Activated CD8-positive, alpha-beta memory T cell treated with anti-CD3 and anti-CD28 coated beads, Interleukin-2, amount 10 ng/mL, durations not matched to agents 7 days and 5 days (primary cell): ENCODE data around the gene SLC9A9. TPM values are rescaled to one million over a fixed set of nuclear protein-coding genes. Genes with fewer than 3 reads are reported as not detected.

Experiments
- ATAC-seq: fragments of 150-1000 bp; cut with Tn5 transposase; one replicate; pipeline ENCODE4 v1.10.0; 2021; ENCODE audit warnings: moderate library complexity
- CTCF ChIA-PET: fragments of 350-600 bp; sonication (Branson Sonifier 250); formaldehyde crosslinking; loops from one replicate; lab custom pipeline; 2021; ENCODE audit warnings: antibody characterized with exemption; lab: Charles Lee
- DNase-seq: peaks from one replicate; pipeline ENCODE4 v3.0.0-alpha.2; 2020
- H3K27ac Mint-ChIP-seq: one replicate; pipeline ENCODE4 v1.8.0; 2021; ENCODE audit warnings: mild to moderate bottlenecking, mixed read lengths
- H3K27me3 Mint-ChIP-seq: one replicate; pipeline ENCODE4 v1.8.0; 2021; ENCODE audit warnings: mixed read lengths
- H3K36me3 Mint-ChIP-seq: one replicate; pipeline ENCODE4 v1.8.0; 2021; ENCODE audit warnings: mild to moderate bottlenecking, mixed read lengths
- H3K4me1 Mint-ChIP-seq: one replicate; pipeline ENCODE4 v1.8.0; 2021; ENCODE audit warnings: mixed read lengths
- H3K4me3 Mint-ChIP-seq: one replicate; pipeline ENCODE4 v1.8.0; 2021; ENCODE audit warnings: mild to moderate bottlenecking, moderate library complexity, mixed read lengths
- H3K9me3 Mint-ChIP-seq: one replicate; pipeline ENCODE4 v1.8.0; 2022; ENCODE audit warnings: low read depth, mixed read lengths
- total RNA-seq, 2 experiments: library from RNA; stranded (reverse); gene quantifications; one replicate each; pipeline ENCODE4 v1.2.3, GENCODE V29; 2021

Gene SLC9A9
- total RNA-seq, 2 experiments from 2014 or later, result 6.8 to 10.8 TPM

GRCh38 chr3:143382816-143383215 is 465.5 kb downstream of the SLC9A9 start:
- H3K4me3 Mint-ChIP-seq, result no peak overlapping the region
- H3K27ac Mint-ChIP-seq, result no peak overlapping the region
- DNase-seq (no peak), ATAC-seq (no peak)
- no peaks in the 10 kb centered on the region for H3K9me3 Mint-ChIP-seq
- no peaks in the 10 kb centered on the region for H3K4me1 Mint-ChIP-seq
- H3K36me3 Mint-ChIP-seq, result peaks cover 2% of the 10 kb centered on the region
- CTCF ChIA-PET, result no interaction called here
- H3K27me3 Mint-ChIP-seq, result no peaks in the 10 kb centered on the region

- Mint-ChIP-seq H3K9me3 (no peaks in the 10 kb centered on the region), H3K27ac (no peak overlapping the region), H3K36me3 (peaks cover 2% of the 10 kb centered on the region), H3K4me3 (no peak overlapping the region), H3K4me1 (no peaks in the 10 kb centered on the region), H3K27me3 (no peaks in the 10 kb centered on the region)
- CTCF ChIA-PET, result no interaction called here
- ATAC-seq (no peak), DNase-seq (no peak)
Observed at GRCh38 chr3:143380449-143380848, 467.8 kb downstream of the SLC9A9 start.

GRCh38 chr3:143375698-143376097 is 472.6 kb downstream of the SLC9A9 start:
- H3K27me3 Mint-ChIP-seq, result no peaks in the 10 kb centered on the region
- no peak overlapping the region for H3K4me3 Mint-ChIP-seq
- DNase-seq (no peak), ATAC-seq (no peak)
- no peaks in the 10 kb centered on the region for H3K4me1 Mint-ChIP-seq
- CTCF ChIA-PET, result no interaction called here
- no peaks in the 10 kb centered on the region for H3K9me3 Mint-ChIP-seq
- no peaks in the 10 kb centered on the region for H3K36me3 Mint-ChIP-seq
- no peak overlapping the region for H3K27ac Mint-ChIP-seq

- no peak for DNase-seq
- H3K27ac Mint-ChIP-seq, result no peak overlapping the region
- CTCF ChIA-PET, result no interaction called here
Observed at GRCh38 chr3:143367171-143367570, 481.1 kb downstream of the SLC9A9 start.

GRCh38 chr3:143366672-143367071 is 481.6 kb downstream of the SLC9A9 start:
- no peak overlapping the region for H3K27ac Mint-ChIP-seq
- no peaks in the 10 kb centered on the region for H3K9me3 Mint-ChIP-seq
- CTCF ChIA-PET, result no interaction called here
- H3K4me3 Mint-ChIP-seq, result no peak overlapping the region
- H3K4me1 Mint-ChIP-seq, result peaks cover 13% of the 10 kb centered on the region
- ATAC-seq, result no peak
- peaks cover 2% of the 10 kb centered on the region for H3K36me3 Mint-ChIP-seq
- no peak for DNase-seq
- H3K27me3 Mint-ChIP-seq, result no peaks in the 10 kb centered on the region

More at GRCh38 chr3:143367171-143367570, 481.1 kb downstream of the SLC9A9 start:
- H3K27me3 Mint-ChIP-seq, result no peaks in the 10 kb centered on the region
- peaks cover 10% of the 10 kb centered on the region for H3K4me1 Mint-ChIP-seq
- H3K4me3 Mint-ChIP-seq, result no peak overlapping the region
- no peaks in the 10 kb centered on the region for H3K9me3 Mint-ChIP-seq
- H3K36me3 Mint-ChIP-seq, result peaks cover 2% of the 10 kb centered on the region
- no peak for ATAC-seq

GRCh38 chr3:143363949-143364348 is 484.3 kb downstream of the SLC9A9 start:
- no peak overlapping the region for H3K27ac Mint-ChIP-seq
- ATAC-seq (no peak), DNase-seq (no peak)
- H3K9me3 Mint-ChIP-seq, result no peaks in the 10 kb centered on the region
- no peak overlapping the region for H3K4me3 Mint-ChIP-seq
- no peaks in the 10 kb centered on the region for H3K27me3 Mint-ChIP-seq
- peaks cover 2% of the 10 kb centered on the region for H3K36me3 Mint-ChIP-seq
- H3K4me1 Mint-ChIP-seq, result peaks cover 13% of the 10 kb centered on the region
- CTCF ChIA-PET, result no interaction called here

GRCh38 chr3:143363276-143363675 is 485.0 kb downstream of the SLC9A9 start:
- Mint-ChIP-seq H3K9me3 (no peaks in the 10 kb centered on the region), H3K4me3 (peak overlapping the region; percentile 35), H3K27ac (no peak overlapping the region), H3K36me3 (peaks cover 2% of the 10 kb centered on the region), H3K4me1 (peaks cover 13% of the 10 kb centered on the region), H3K27me3 (no peaks in the 10 kb centered on the region)
- DNase-seq, result no peak
- no peak for ATAC-seq
- CTCF ChIA-PET, result interaction anchor here (0.8 kb wide), 1 partner anchor 15 kb away, joined by 3 read pairs; no protein-coding TSS in a partner anchor

- H3K9me3 Mint-ChIP-seq, result no peaks in the 10 kb centered on the region
- no peak for DNase-seq
- H3K27me3 Mint-ChIP-seq, result no peaks in the 10 kb centered on the region
- H3K36me3 Mint-ChIP-seq, result peaks cover 2% of the 10 kb centered on the region
- H3K4me1 Mint-ChIP-seq, result peaks cover 13% of the 10 kb centered on the region
- H3K4me3 Mint-ChIP-seq, result no peak overlapping the region
- ATAC-seq, result no peak
- CTCF ChIA-PET, result no interaction called here
- H3K27ac Mint-ChIP-seq, result no peak overlapping the region
Observed at GRCh38 chr3:143362115-143362991, 485.9 kb downstream of the SLC9A9 start.

- Mint-ChIP-seq H3K4me1 (peaks cover 13% of the 10 kb centered on the region), H3K36me3 (peaks cover 2% of the 10 kb centered on the region), H3K27ac (no peak overlapping the region), H3K9me3 (no peaks in the 10 kb centered on the region), H3K4me3 (no peak overlapping the region), H3K27me3 (no peaks in the 10 kb centered on the region)
- CTCF ChIA-PET, result interaction anchor here (1.6 kb wide), 1 partner anchor 20 kb away, joined by 3 read pairs; no protein-coding TSS in a partner anchor
- ATAC-seq, result no peak
- no peak for DNase-seq
Observed at GRCh38 chr3:143361589-143361988, 486.7 kb downstream of the SLC9A9 start.

- DNase-seq, result no peak
- Mint-ChIP-seq H3K27me3 (no peaks in the 10 kb centered on the region), H3K4me3 (no peak overlapping the region), H3K27ac (no peak overlapping the region), H3K4me1 (peaks cover 13% of the 10 kb centered on the region), H3K36me3 (peaks cover 2% of the 10 kb centered on the region), H3K9me3 (no peaks in the 10 kb centered on the region)
- CTCF ChIA-PET, result interaction anchor here (1.6 kb wide), 1 partner anchor 19 kb away, joined by 3 read pairs; no protein-coding TSS in a partner anchor
- ATAC-seq, result no peak
Observed at GRCh38 chr3:143360244-143360643, 488.0 kb downstream of the SLC9A9 start.

- CTCF ChIA-PET, result no interaction called here
- peaks cover 2% of the 10 kb centered on the region for H3K36me3 Mint-ChIP-seq
- ATAC-seq (no peak), DNase-seq (no peak)
- H3K27me3 Mint-ChIP-seq, result no peaks in the 10 kb centered on the region
- H3K4me3 Mint-ChIP-seq, result no peak overlapping the region
- peaks cover 13% of the 10 kb centered on the region for H3K4me1 Mint-ChIP-seq
- no peaks in the 10 kb centered on the region for H3K9me3 Mint-ChIP-seq
- no peak overlapping the region for H3K27ac Mint-ChIP-seq
Observed at GRCh38 chr3:143358793-143359491, 489.3 kb downstream of the SLC9A9 start.

GRCh38 chr3:143358155-143358792 is 490.0 kb downstream of the SLC9A9 start:
- peaks cover 2% of the 10 kb centered on the region for H3K36me3 Mint-ChIP-seq
- DNase-seq (no peak), ATAC-seq (no peak)
- no peak overlapping the region for H3K4me3 Mint-ChIP-seq
- no peak overlapping the region for H3K27ac Mint-ChIP-seq
- no peaks in the 10 kb centered on the region for H3K27me3 Mint-ChIP-seq
- CTCF ChIA-PET, result no interaction called here
- no peaks in the 10 kb centered on the region for H3K9me3 Mint-ChIP-seq
- H3K4me1 Mint-ChIP-seq, result peaks cover 12% of the 10 kb centered on the region

- Mint-ChIP-seq H3K27me3 (no peaks in the 10 kb centered on the region), H3K9me3 (no peaks in the 10 kb centered on the region), H3K4me3 (no peak overlapping the region)
Observed at GRCh38 chr3:143357700-143358099, 490.6 kb downstream of the SLC9A9 start.

More at GRCh38 chr3:143357700-143358099, 490.6 kb downstream of the SLC9A9 start:
- peaks cover 8% of the 10 kb centered on the region for H3K4me1 Mint-ChIP-seq
- peaks cover 2% of the 10 kb centered on the region for H3K36me3 Mint-ChIP-seq
- ATAC-seq (no peak), DNase-seq (no peak)
- CTCF ChIA-PET, result no interaction called here
- no peak overlapping the region for H3K27ac Mint-ChIP-seq
